Kidney (tissue), 14 donors: ENCODE results near the gene FAM9A. TPM values are rescaled to one million over a fixed set of nuclear protein-coding genes. Genes with fewer than 3 reads are reported as not detected.

ENCODE experiments used
- DNase-seq, 5 donors: peaks; one replicate each; pipeline ENCODE4 v3.0.0-alpha.2; 2013 to 2020
- FAIRE-seq: peaks from 2 replicates; lab custom pipeline; 2012; peaks lifted over from hg19 to GRCh38; lab: Jason Lieb, UNC
- H3K27ac ChIP-seq, 2 donors: one replicate each; pipeline ENCODE4 v1.7.0; 2013; ENCODE audit warnings: low read depth in 2 of 2, low read length in 2 of 2, inconsistent platforms in 1 of 2
- H3K27me3 ChIP-seq: one replicate; pipeline ENCODE4 v1.7.1; 2013; ENCODE audit warnings: low read length, inconsistent platforms; ENCODE audit not compliant: control insufficient read depth, insufficient read depth
- H3K36me3 ChIP-seq, 3 donors: one replicate each; pipeline versions ENCODE4 v1.7.0 to v1.7.1; 2013; ENCODE audit warnings: low read length in 3 of 3, control low read depth in 1 of 3, inconsistent platforms in 1 of 3; ENCODE audit not compliant: insufficient read depth in 3 of 3, control insufficient read depth in 2 of 3
- H3K4me1 ChIP-seq, 3 donors: one replicate each; pipeline versions ENCODE4 v1.7.0 to v1.7.1; 2013; ENCODE audit warnings: low read length in 3 of 3, inconsistent platforms in 1 of 3, low read depth in 1 of 3; ENCODE audit not compliant: control insufficient read depth in 2 of 3, insufficient read depth in 2 of 3
- H3K4me3 ChIP-seq, 3 donors: one replicate each; pipeline versions ENCODE4 v1.7.0 to v1.8.1; 2013; ENCODE audit warnings: low read length in 3 of 3, control low read depth in 1 of 3, inconsistent platforms in 1 of 3
- H3K9ac ChIP-seq, 3 donors: one replicate each; pipeline versions ENCODE4 v1.7.0 to v1.7.1; 2013; ENCODE audit warnings: low read length in 3 of 3, control low read depth in 1 of 3, inconsistent platforms in 1 of 3
- H3K9me3 ChIP-seq, 3 donors: one replicate each; pipeline versions ENCODE4 v1.7.0 to v1.7.1; 2013; ENCODE audit warnings: low read length in 3 of 3, control low read depth in 1 of 3, inconsistent platforms in 1 of 3; ENCODE audit not compliant: control insufficient read depth in 2 of 3, insufficient read depth in 1 of 3
- intact Hi-C: fragments of 100-400 bp; cut with DNase I; formaldehyde crosslinking; loops from one replicate; pipeline ENCODE4 v1.11.1; 2022
- polyA plus RNA-seq: library from polyadenylated mRNA; stranded (reverse); fragments of 350-450 nt; fragmentation: Illumina TruSeq; extraction: RNeasy Lipid Tissue Mini Kit (QIAGEN cat#74804); gene quantifications from one replicate; pipeline ENCODE4 v1.2.3, GENCODE V29; 2014; ENCODE audit warnings: low read depth, low replicate concordance; ENCODE audit not compliant: insufficient read depth
- total RNA-seq: library from RNA; stranded (reverse); fragmentation: NEBNext Ultra II Directional; extraction: Animal tissue kit (Norgen Biotek cat#: 25700); gene quantifications from one replicate; pipeline ENCODE4 v1.2.1, GENCODE V29; 2021
- TF ChIP-seq, protein P1 (sequence below): IDR thresholded peaks from 3 replicates; pipeline ENCODE4 v1.5.1; 2012; ENCODE audit warnings: mild to moderate bottlenecking, moderate library complexity, borderline replicate concordance; ENCODE audit not compliant: insufficient read depth; ENCODE audit errors: extremely low read depth
- donor health status: control.
- donor health status: control.
- donor health status: control.
- donor health status: control.
- donor health status: control.
- donor health status: DM: yes; HTN: yes; CAD: no.
- donor health status: Normal renal cell carcinoma (clear cell type).

Gene FAM9A
- total and polyA plus RNA-seq, 2 donors from 2014 or later: not detected

DNA sequence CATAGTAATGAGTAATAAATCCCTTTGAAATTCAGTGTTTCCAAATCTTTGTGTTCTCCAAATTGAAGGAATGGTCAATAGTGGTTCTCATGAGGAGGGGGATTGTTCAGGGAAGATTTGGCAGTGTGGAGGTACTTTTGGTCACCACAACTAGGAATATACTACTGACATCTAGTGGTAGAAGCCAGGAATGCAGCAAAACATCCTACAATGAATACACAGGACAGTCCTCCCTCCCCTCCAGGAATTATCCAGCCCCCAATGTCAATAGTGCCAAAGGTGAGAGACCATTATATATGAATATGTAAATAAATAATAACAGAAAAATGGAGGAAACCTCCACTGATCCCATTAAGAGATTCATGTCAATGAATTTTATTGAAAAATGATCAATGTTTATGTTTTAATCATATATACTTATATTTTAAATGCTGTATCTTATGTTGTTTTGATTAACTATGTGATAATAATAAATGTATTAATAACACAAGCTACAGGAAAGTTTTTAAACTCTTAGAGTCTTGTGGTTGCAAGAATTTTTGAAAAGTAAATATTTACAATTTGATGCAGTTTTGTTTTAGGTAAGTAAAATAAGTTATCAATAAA lies 14.4 kb upstream of the FAM9A start:
- no peak overlapping the region for H3K4me3 ChIP-seq
- no peak overlapping the region for H3K9ac ChIP-seq
- intact Hi-C loops: no loop called here
- H3K27ac ChIP-seq: no peak overlapping the region
- H3K27me3 ChIP-seq: no peaks in the 10 kb centered on the region
- FAIRE-seq (peak; percentile 89), DNase-seq (peak in 2 of 5 donors; percentile 56 to 59)
- H3K9me3 ChIP-seq: no peaks in the 10 kb centered on the region
- no peaks in the 10 kb centered on the region for H3K4me1 ChIP-seq
- H3K36me3 ChIP-seq: no peaks in the 10 kb centered on the region
- TF ChIP-seq, protein P1, sequence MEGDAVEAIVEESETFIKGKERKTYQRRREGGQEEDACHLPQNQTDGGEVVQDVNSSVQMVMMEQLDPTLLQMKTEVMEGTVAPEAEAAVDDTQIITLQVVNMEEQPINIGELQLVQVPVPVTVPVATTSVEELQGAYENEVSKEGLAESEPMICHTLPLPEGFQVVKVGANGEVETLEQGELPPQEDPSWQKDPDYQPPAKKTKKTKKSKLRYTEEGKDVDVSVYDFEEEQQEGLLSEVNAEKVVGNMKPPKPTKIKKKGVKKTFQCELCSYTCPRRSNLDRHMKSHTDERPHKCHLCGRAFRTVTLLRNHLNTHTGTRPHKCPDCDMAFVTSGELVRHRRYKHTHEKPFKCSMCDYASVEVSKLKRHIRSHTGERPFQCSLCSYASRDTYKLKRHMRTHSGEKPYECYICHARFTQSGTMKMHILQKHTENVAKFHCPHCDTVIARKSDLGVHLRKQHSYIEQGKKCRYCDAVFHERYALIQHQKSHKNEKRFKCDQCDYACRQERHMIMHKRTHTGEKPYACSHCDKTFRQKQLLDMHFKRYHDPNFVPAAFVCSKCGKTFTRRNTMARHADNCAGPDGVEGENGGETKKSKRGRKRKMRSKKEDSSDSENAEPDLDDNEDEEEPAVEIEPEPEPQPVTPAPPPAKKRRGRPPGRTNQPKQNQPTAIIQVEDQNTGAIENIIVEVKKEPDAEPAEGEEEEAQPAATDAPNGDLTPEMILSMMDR: peak; percentile 45

DNA sequence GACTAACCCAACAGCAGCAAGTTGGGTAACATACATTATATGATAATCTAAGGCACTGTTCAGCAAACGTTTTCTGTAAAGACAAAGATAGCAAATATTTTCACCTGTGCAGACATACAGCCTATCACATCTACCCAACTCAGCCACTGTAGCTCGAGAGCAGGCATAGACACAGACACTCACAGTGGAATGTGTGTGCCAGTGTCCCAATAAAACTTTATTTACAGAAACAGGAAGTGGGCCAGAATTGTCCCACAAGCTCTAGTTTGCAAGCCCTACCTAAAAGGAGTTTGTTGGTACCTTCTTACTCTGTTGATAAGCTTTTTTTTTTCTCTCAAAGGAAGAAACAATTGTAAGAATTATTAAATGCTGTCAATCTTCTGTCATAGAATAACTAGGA lies 11.9 kb upstream of the FAM9A start:
- no peak overlapping the region for H3K9ac ChIP-seq
- H3K36me3 ChIP-seq: no peaks in the 10 kb centered on the region
- H3K27me3 ChIP-seq: no peaks in the 10 kb centered on the region
- intact Hi-C loops: no loop called here
- no peaks in the 10 kb centered on the region for H3K9me3 ChIP-seq
- H3K27ac ChIP-seq: no peak overlapping the region
- FAIRE-seq (no peak), DNase-seq (no peak)
- no peaks in the 10 kb centered on the region for H3K4me1 ChIP-seq
- TF ChIP-seq, protein P1: no peak
- H3K4me3 ChIP-seq: no peak overlapping the region

DNA sequence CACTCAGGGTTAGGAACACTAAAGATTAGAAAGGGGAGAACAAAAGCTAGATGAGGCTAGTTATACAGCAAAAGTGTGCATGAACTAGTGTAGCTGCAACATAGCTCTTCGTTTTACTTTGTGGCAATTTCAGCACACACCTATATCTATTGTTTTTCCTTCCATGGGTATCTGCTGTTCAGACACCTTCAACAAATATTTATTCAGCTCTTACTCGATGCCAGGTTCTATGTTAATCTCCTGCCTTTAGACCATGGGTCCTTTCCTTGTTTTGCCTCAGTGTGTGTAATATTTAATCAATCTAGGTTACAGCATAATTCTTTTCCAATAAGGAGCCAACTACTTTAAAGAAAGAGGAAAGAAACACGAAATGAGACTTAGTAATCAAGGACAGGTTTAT lies 10.4 kb upstream of the FAM9A start:
- Histone ChIP-seq H3K27ac (no peak overlapping the region), H3K27me3 (no peaks in the 10 kb centered on the region), H3K9me3 (no peaks in the 10 kb centered on the region), H3K9ac (no peak overlapping the region), H3K4me1 (no peaks in the 10 kb centered on the region), H3K36me3 (no peaks in the 10 kb centered on the region), H3K4me3 (no peak overlapping the region)
- TF ChIP-seq, protein P1: no peak
- intact Hi-C loops: no loop called here
- no peak for FAIRE-seq
- DNase-seq: no peak

DNA sequence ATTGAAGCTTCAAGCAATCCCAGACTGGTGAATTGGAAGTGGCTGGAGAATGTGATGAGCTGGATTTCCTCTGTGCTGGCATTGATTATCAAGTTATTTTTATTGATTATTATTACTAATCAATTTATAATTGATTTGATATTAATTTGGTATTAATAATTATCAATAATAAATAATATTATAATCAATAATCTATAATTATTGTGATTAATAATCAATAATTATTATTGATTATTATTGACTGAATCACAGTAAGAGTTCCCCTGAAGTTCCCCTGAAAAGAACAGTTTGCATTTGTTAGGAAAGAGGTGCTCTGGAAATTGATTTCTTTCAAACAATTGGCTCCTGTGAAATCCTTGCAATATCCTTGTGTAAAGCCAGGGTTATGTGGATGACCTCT lies 7.5 kb upstream of the FAM9A start:
- intact Hi-C loops: no loop called here
- no peaks in the 10 kb centered on the region for H3K27me3 ChIP-seq
- no peak overlapping the region for H3K27ac ChIP-seq
- FAIRE-seq (peak; percentile 94), DNase-seq (no peak)
- H3K4me3 ChIP-seq: no peak overlapping the region
- no peaks in the 10 kb centered on the region for H3K36me3 ChIP-seq
- H3K9me3 ChIP-seq: no peaks in the 10 kb centered on the region
- no peaks in the 10 kb centered on the region for H3K4me1 ChIP-seq
- TF ChIP-seq, protein P1: no peak
- H3K9ac ChIP-seq: no peak overlapping the region
